GM21423 (cell line): ENCODE results near the gene MOCS2.

Source experiments
- ATAC-seq: cut with Tn5 transposase; IDR thresholded peaks from one replicate; pipeline ENCODE4 v1.9.1; 2021; ENCODE audit warnings: mild to moderate bottlenecking, moderate library complexity; ENCODE audit not compliant: unreplicated experiment

MOCS2 gene

DNA sequence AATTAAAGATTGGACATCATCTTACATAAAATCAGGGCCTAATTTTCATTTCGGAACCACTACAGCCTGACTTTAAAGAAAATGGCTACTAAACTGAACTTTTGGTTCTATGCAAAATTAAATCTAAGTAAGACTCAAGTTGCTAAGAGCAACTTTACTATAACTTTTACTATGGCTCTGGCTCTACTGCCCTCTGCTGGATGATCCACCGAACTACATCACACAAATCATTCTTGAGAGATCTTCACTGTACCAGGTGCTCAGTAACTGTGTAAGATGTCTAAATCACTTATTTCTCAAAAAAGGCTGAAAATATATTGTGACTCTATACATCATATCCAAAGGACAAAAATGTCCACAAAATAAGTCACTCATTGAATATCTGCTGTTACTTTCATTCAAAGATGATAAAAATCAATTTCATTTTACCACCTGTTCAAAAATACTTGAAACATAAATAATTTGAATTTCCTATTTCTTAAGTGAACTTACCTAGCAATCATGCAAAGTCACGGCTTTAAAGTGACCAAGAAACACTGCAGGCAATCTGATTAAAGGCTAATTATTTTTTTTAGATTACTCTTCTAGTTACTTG is 13.5 kb downstream of the MOCS2 start:
- peak; percentile 74 for ATAC-seq

DNA sequence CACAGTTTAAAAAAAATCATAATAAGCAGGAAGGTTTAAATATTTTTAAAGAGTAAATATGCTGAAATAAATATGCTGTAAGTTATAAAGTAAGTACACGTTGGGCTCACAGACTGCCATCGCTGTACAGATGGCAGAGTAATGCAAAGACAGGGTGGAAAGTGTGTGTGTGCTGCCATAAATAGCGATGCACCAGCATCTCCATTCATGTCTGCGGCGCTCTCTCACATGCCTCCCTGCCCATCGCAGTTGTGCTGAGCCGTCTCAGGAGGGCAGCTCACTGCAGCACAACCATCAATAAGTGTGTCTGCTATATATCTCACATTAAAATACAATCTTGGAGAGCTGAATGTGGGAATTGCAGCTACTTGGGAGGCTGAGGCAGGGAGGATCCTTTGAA is 14.3 kb downstream of the MOCS2 start:
- ATAC-seq = no peak

GRCh38 chr5:53092242-53092641 is 17.3 kb downstream of the MOCS2 start:
- no peak for ATAC-seq

DNA sequence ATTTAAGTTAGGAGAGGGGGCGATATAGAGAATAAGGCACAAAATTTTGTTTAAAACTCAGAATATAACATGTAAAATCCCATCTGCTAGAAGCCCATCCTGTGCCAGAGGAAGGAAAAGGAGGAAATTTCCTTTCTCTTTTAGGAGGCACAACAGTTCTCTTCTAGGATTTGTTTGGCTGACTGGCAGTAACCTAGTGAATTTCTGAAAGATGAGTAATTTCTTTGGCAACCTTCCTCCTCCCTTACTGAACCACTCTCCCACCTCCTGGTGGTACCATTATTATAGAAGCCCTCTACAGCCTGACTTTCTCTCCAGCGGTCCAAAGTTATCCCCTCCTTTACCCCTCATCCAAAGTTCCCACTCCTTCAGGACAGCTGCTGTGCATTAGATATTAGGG is 18.3 kb downstream of the MOCS2 start:
- ATAC-seq = no peak

GRCh38 chr5:53090229-53090628 is 19.3 kb downstream of the MOCS2 start:
- no peak for ATAC-seq

DNA sequence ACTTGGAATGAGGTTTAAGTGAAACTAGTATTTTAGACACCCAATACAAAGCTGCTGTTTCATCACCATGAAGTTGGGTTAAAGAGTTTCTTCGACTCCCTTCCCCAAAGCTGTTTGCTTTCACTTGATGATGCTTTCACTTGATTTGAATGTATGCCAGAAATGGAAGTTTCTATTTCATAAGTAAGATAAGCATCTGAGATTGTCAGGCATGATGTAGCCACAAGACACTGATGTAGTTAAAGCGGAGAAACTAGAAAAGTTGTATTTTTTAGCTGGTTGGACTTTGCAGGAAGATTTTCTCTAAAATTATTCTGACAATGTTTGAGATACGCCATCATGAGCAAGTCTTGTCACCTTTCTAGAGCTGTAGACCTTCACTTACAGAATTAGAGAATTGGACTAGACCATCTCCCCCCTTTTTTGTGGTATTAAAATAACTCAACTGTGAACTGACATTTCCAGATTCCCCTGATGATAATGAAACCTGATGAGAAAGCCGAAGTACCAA is 20.0 kb downstream of the MOCS2 start:
- ATAC-seq = peak; percentile 69

- ATAC-seq = no peak
Measured at GRCh38 chr5:53087621-53088121, 21.9 kb downstream of the MOCS2 start.

DNA sequence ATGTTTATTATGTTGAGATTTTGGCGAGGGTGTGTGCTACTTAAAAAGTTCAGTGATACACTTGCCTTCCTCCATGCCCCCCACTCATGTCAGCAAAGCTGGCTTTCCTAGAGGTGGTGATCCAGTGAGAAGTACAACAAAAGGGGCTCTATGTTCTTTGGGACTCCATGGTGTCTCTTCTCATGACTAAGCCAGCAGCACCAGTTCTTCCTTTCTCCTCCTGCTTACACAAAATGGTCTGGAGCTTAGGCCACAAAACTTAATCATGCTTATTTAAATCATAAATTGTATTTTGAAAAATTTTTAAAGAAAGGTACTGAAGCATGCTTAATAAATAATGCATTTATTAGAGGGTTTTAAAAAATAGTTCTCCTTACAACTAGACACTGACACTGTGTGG is 22.4 kb downstream of the MOCS2 start:
- ATAC-seq = no peak

GRCh38 chr5:53084546-53085255 is 24.9 kb downstream of the MOCS2 start:
- ATAC-seq = no peak

DNA sequence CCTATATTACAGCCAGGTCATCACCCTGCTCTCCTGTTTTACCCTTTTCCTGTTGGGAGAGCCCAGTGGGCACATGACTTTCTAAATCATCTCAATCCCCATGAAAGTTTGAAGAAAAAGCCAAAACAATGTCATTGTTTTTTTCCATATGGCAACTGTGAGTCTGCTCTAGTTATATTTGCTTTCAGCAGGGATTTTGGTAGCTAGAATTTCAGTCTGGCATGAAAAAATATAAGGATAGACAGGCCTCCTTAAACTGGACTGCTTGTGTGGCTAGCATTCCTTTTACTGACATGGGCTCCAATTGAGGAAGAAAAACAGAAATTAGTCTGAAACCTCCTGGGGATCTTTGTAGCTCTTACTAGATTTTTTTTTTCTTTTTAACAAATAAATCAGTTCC is 25.6 kb downstream of the MOCS2 start:
- no peak for ATAC-seq

- no peak for ATAC-seq
Measured at GRCh38 chr5:53080271-53080670, 29.3 kb downstream of the MOCS2 start.

GRCh38 chr5:53076014-53076583 is 33.5 kb downstream of the MOCS2 start:
- no peak for ATAC-seq

GRCh38 chr5:53073348-53073747 is 36.2 kb downstream of the MOCS2 start:
- no peak for ATAC-seq

GRCh38 chr5:53071738-53072137 is 37.8 kb downstream of the MOCS2 start:
- ATAC-seq = no peak

- no peak for ATAC-seq
Measured at GRCh38 chr5:53071298-53071697, 38.3 kb downstream of the MOCS2 start.

DNA sequence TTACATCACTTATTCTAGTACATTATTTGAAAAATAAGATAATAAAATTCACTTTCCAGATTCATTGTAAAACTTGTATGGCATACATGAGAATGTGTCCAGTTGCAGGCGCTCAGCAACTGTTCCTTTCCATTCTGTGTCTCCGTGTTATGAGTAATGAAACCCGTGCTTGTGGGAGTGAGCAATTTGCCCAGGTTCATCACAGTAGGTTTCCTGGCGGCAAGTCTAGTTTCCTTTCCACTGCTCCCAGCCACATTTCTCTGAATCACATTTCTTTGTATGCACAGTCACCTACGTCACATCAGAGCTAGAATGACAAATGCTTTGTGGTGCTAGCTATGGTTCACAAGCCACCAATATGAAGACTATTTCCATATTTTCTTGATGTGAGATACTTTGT is 39.9 kb downstream of the MOCS2 start:
- ATAC-seq = no peak

GRCh38 chr5:53068291-53068836 is 41.2 kb downstream of the MOCS2 start:
- ATAC-seq = no peak

- ATAC-seq = no peak
Measured at GRCh38 chr5:53067641-53068040, 41.9 kb downstream of the MOCS2 start.

DNA sequence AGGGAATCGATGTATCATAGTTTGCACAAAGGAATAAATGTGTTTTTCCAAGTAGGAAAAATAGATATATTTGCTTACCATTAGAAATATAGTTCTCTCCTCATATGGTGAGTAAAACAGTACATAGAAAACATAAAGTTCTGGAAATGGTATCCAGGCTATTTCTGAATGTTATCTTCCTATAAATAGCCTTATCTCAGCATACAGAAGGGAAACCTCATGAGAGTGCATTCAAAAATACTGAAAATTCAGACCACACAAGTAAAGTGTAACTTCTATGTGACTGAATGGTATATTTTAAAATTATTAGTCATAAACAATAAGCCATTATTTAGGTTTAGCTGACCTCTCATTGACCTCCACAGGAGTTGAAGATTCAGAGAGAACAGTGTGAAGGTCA is 43.5 kb downstream of the MOCS2 start:
- no peak for ATAC-seq

DNA sequence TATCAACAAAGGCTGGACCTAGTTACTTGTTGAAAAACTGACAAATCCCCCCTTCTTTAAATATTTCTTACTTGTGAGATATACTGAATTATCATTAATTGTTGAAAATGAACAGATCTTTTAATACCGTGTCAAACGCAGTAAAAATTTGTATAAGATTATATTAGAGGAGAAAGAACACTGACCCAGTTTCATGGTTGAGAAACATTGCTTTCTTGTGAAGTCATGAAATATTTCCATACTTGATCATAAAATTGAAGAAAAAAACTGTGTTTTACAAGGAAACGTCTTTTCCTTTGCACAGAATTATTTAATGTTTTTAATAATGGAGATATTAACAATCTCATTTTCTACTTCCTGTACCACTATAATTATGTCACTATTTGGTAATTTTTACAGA is 45.8 kb downstream of the MOCS2 start:
- ATAC-seq = no peak

GRCh38 chr5:53063176-53063575 is 46.4 kb downstream of the MOCS2 start:
- no peak for ATAC-seq

DNA sequence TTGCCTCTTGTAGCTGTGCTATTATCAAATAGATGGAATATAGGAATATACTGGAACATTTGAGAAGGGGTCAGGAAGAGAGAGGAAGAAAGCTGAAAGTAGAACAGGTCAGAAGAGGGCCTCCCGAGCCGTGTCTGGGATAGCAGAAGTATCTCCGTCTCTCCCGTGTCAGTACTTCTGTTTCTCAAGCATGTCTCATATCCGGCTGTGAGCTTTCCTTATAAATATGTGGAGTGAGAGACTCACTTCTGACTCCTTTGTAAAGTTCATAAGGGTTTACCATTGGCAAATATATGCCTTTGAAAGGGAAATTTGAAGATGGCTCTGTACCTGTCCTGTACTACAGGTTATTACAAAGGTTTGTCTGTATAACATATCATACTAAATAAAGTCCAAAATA is 50.3 kb downstream of the MOCS2 start:
- ATAC-seq = no peak
